HCT116 (cell line): Measurements from ENCODE around the gene GMDS.

ENCODE experiments used
- POLR2AphosphoS5 ChIP-seq: IDR thresholded peaks from 2 replicates; pipeline ENCODE4 v1.6.1; 2011; ENCODE audit warnings: mild to moderate bottlenecking, low read depth, low read length, moderate library complexity
- TF ChIP-seq, protein P1 (sequence below): IDR thresholded peaks from 2 replicates; pipeline ENCODE4 v1.6.1; 2012; ENCODE audit warnings: low read depth

DNA sequence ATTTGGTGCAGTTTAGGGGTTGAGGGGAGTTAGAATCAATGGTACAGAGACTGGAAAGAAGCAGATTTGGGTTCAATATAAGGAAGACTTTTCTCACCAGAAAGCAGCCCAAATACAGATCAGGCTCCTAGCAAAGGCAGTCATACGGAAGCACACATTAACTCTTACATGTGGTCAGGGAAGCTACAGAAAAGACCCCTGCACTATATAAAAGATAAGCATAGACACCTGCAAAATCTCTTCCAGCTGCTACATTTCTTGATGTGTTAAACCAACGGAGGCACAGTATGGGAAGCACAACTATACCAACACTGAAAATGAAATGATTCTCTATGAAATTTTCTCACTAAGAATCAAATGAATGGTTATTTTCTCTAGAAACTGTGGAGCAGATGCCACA is 150.8 kb downstream of the GMDS start:
- TF ChIP-seq, protein P1, sequence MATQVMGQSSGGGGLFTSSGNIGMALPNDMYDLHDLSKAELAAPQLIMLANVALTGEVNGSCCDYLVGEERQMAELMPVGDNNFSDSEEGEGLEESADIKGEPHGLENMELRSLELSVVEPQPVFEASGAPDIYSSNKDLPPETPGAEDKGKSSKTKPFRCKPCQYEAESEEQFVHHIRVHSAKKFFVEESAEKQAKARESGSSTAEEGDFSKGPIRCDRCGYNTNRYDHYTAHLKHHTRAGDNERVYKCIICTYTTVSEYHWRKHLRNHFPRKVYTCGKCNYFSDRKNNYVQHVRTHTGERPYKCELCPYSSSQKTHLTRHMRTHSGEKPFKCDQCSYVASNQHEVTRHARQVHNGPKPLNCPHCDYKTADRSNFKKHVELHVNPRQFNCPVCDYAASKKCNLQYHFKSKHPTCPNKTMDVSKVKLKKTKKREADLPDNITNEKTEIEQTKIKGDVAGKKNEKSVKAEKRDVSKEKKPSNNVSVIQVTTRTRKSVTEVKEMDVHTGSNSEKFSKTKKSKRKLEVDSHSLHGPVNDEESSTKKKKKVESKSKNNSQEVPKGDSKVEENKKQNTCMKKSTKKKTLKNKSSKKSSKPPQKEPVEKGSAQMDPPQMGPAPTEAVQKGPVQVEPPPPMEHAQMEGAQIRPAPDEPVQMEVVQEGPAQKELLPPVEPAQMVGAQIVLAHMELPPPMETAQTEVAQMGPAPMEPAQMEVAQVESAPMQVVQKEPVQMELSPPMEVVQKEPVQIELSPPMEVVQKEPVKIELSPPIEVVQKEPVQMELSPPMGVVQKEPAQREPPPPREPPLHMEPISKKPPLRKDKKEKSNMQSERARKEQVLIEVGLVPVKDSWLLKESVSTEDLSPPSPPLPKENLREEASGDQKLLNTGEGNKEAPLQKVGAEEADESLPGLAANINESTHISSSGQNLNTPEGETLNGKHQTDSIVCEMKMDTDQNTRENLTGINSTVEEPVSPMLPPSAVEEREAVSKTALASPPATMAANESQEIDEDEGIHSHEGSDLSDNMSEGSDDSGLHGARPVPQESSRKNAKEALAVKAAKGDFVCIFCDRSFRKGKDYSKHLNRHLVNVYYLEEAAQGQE = no peak
- TF ChIP-seq POLR2AphosphoS5 = no peak
